GM12891 (cell line): ENCODE results near the gene PRF1.
A peak's percentile ranks its signal among the peaks of the same experiment; 100 is the strongest.
"Not testable (repeated sequence)": the region's sequence is repeated elsewhere in the genome, so short reads cannot be mapped to it uniquely, and the experiment has no call there.

ENCODE experiments used
- DNase-seq: peaks from one replicate; pipeline ENCODE4 v3.0.0; 2011; ENCODE audit warnings: low spot score; ENCODE audit not compliant: insufficient read length
- FAIRE-seq: peaks from 2 replicates; lab custom pipeline; 2011; peaks lifted over from hg19 to GRCh38; lab: Jason Lieb, UNC
- PAX5 ChIP-seq: IDR thresholded peaks from 2 replicates; pipeline ENCODE4 v1.6.1; 2011; ENCODE audit warnings: low read length, moderate library complexity, mild to moderate bottlenecking; ENCODE audit not compliant: insufficient read depth, severe bottlenecking
- POLR2A ChIP-seq: IDR thresholded peaks from 2 replicates; pipeline ENCODE4 v1.6.1; 2011; ENCODE audit warnings: low read depth, low read length, control low read depth
- POLR2AphosphoS5 ChIP-seq: IDR thresholded peaks from 2 replicates; pipeline ENCODE4 v1.6.1; 2011; ENCODE audit warnings: low read depth, low read length, control low read depth
- POU2F2 ChIP-seq: IDR thresholded peaks from 2 replicates; pipeline ENCODE4 v1.6.1; 2011; ENCODE audit warnings: low read depth, mild to moderate bottlenecking, control low read depth, low read length, moderate library complexity
- SPI1 ChIP-seq: IDR thresholded peaks from 2 replicates; pipeline ENCODE4 v1.6.1; 2011; ENCODE audit warnings: low read depth, low read length, control low read depth
- TAF1 ChIP-seq: IDR thresholded peaks from 2 replicates; pipeline ENCODE4 v1.6.1; 2011; ENCODE audit warnings: low read depth, low read length, control low read depth

The PRF1 gene

GRCh38 chr10:70634011-70634410 is 31.5 kb upstream of the PRF1 start:
- no peak for DNase-seq
- no peak for TF ChIP-seq POU2F2
- TF ChIP-seq PAX5 = no peak
- TF ChIP-seq SPI1 = no peak
- no peak for TF ChIP-seq TAF1
- TF ChIP-seq POLR2AphosphoS5 = no peak
- TF ChIP-seq POLR2A = no peak
- FAIRE-seq = no peak

- FAIRE-seq, DNase-seq: not testable (repeated sequence)
Observed at GRCh38 chr10:70631735-70632134, 29.2 kb upstream of the PRF1 start.

DNA sequence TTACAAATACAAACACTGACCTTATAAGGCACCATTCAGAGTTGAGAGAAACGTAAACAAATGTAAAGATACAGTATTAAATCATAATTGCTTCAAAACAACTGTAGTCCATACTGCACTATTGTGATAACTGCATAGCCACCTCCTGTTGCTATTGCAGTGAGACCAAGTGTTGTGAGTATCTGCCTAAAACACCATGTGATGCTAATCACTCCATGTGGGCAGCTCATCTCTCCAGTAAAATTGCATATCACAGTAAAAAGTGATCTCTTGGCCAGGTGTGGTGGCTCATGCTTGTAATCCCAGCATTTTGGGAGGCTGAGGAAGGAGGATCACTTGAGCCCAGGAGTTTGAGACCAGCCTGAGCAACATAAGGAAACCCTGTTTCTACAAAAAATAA is 26.8 kb upstream of the PRF1 start:
- TF ChIP-seq SPI1 (no peak), POU2F2 (no peak), POLR2AphosphoS5 (no peak), PAX5 (no peak), POLR2A (no peak)
- no peak for FAIRE-seq
- DNase-seq = no peak

- FAIRE-seq = no peak
- TF ChIP-seq POLR2A = no peak
- DNase-seq = no peak
Observed at GRCh38 chr10:70626056-70626455, 23.5 kb upstream of the PRF1 start.

GRCh38 chr10:70622981-70623844 is 20.7 kb upstream of the PRF1 start:
- no peak for FAIRE-seq
- TF ChIP-seq TAF1 (no peak), POLR2A (no peak), POU2F2 (no peak), PAX5 (no peak), POLR2AphosphoS5 (no peak), SPI1 (no peak)

DNA sequence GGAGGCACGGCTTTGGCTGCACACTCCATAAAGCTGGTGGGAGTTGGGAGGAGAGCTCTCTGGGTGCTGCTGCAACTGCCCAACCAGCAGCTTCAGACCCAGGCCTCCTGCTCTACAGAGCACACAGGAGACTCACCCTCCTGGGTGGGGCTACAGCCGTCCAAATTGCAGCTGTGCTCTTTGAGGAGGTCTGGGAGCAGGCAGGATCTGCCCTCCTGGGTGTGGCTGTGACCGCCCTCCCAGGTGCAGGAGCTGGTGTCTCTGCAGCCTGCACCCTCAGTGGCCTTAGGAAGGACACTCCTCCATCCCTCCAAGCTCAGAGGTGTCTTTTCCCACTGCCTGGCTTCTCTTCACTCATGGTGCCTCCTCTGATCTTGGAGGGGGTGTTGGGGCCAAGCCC is 20.0 kb upstream of the PRF1 start:
- TF ChIP-seq POLR2A = no peak
- TF ChIP-seq SPI1 = no peak
- no peak for TF ChIP-seq POLR2AphosphoS5
- TF ChIP-seq POU2F2 = no peak
- no peak for TF ChIP-seq TAF1
- no peak for TF ChIP-seq PAX5
- DNase-seq (no peak), FAIRE-seq (no peak)

More at GRCh38 chr10:70622981-70623844, 20.7 kb upstream of the PRF1 start:
- no peak for DNase-seq

DNA sequence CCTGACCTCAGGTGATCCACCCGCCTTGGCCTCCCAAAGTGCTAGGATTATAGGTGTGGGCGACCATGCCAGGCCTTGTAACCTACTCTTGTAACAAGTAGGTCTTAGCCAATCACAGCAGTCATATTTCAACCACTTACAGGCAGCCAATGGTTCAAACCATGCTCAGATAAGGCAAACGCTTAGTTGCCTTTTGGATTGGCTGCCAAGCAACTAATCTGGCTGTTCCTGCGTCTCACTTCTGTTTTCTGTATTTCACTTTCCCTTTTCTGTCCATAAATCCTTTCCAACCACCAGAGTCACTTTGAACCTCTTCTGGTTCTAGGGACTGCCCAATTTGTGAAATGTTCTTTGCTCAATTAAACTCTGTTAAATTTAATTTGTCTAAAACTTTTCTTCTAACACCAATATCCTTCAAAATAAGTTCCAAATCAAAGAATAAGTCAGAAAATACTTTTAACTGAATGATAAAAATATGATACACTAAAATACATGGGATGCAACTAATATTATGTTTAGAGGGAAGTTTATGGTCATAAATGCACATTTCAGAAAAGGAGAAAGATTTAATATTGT is 19.1 kb upstream of the PRF1 start:
- TF ChIP-seq SPI1 (peak; percentile 54; the same call in 1 of the 2 replicates), POLR2AphosphoS5 (no peak)
- FAIRE-seq (no peak), DNase-seq (no peak)

- no peak for FAIRE-seq
- no peak for DNase-seq
- no peak for TF ChIP-seq POU2F2
- no peak for TF ChIP-seq PAX5
- TF ChIP-seq POLR2AphosphoS5 = no peak
- TF ChIP-seq TAF1 = no peak
- no peak for TF ChIP-seq SPI1
- no peak for TF ChIP-seq POLR2A
Observed at GRCh38 chr10:70620020-70620289, 17.4 kb upstream of the PRF1 start.

- no peak for FAIRE-seq
- TF ChIP-seq POU2F2 = no peak
- TF ChIP-seq PAX5 = no peak
- TF ChIP-seq SPI1 = no peak
- no peak for TF ChIP-seq TAF1
- TF ChIP-seq POLR2AphosphoS5 = no peak
- no peak for TF ChIP-seq POLR2A
- DNase-seq = no peak
Observed at GRCh38 chr10:70619271-70620019, 16.9 kb upstream of the PRF1 start.

GRCh38 chr10:70618663-70619062 is 16.1 kb upstream of the PRF1 start:
- FAIRE-seq = peak; percentile 9
- TF ChIP-seq POLR2A = no peak
- TF ChIP-seq PAX5 = no peak
- no peak for DNase-seq
